ENCODE data around the gene IQSEC3. TPM values are rescaled to one million over a fixed set of nuclear protein-coding genes. Genes with fewer than 3 reads are reported as not detected.

The IQSEC3 gene
- total RNA-seq, 1 donor from 2014 or later: 0.86 TPM

GRCh38 chr12:220491-220890, 153.9 kb downstream of the IQSEC3 start:
- intact Hi-C loops (cut with DNase I): no loop called here
- DNase-seq (ENCODE audit: low spot score): no peak

GRCh38 chr12:220946-221550, 154.5 kb downstream of the IQSEC3 start:
- intact Hi-C loops (cut with DNase I): no loop called here
- DNase-seq (ENCODE audit: low spot score): no peak

- intact Hi-C loops (cut with DNase I): no loop called here
- no peak for DNase-seq (ENCODE audit: low spot score)
Measured at GRCh38 chr12:221736-222135, 155.2 kb downstream of the IQSEC3 start.

- DNase-seq (ENCODE audit: low spot score): peak; percentile 38
Measured at GRCh38 chr12:223841-224240, 157.3 kb downstream of the IQSEC3 start.

GRCh38 chr12:224330-224729, 157.8 kb downstream of the IQSEC3 start:
- intact Hi-C loops (cut with DNase I): no loop called here

More at GRCh38 chr12:223841-224240, 157.3 kb downstream of the IQSEC3 start:
- intact Hi-C loops (cut with DNase I): no loop called here

GRCh38 chr12:225012-225411, 158.4 kb downstream of the IQSEC3 start:
- DNase-seq (ENCODE audit: low spot score): peak; percentile 70
- intact Hi-C loops (cut with DNase I): no loop called here

More at GRCh38 chr12:224330-224729, 157.8 kb downstream of the IQSEC3 start:
- peak; percentile 36 for DNase-seq (ENCODE audit: low spot score)

GRCh38 chr12:226401-226800, 159.8 kb downstream of the IQSEC3 start:
- DNase-seq (ENCODE audit: low spot score): peak; percentile 54
- intact Hi-C loops (cut with DNase I): no loop called here

- intact Hi-C loops (cut with DNase I): no loop called here
- DNase-seq (ENCODE audit: low spot score): no peak
Measured at GRCh38 chr12:227286-227915, 160.8 kb downstream of the IQSEC3 start.

Other genes with a start within 250 kb of the IQSEC3 start
- gene SLC6A12, start 147.4 kb downstream of the IQSEC3 start, total RNA-seq: 2.7 TPM
- gene SLC6A13, start 196.1 kb downstream of the IQSEC3 start, total RNA-seq: 6.1 TPM

All from cardiac septum (tissue), 1 donor.